Kidney tubule cell (primary cell): ENCODE results near the gene SETD2.
"Not testable (repeated sequence)": the region's sequence is repeated elsewhere in the genome, so short reads cannot be mapped to it uniquely, and the experiment has no call there.

ENCODE experiments used
- DNase-seq: peaks from one replicate; pipeline ENCODE4 v3.0.0-alpha.2; 2018; ENCODE audit warnings: low spot score

SETD2 gene

DNA sequence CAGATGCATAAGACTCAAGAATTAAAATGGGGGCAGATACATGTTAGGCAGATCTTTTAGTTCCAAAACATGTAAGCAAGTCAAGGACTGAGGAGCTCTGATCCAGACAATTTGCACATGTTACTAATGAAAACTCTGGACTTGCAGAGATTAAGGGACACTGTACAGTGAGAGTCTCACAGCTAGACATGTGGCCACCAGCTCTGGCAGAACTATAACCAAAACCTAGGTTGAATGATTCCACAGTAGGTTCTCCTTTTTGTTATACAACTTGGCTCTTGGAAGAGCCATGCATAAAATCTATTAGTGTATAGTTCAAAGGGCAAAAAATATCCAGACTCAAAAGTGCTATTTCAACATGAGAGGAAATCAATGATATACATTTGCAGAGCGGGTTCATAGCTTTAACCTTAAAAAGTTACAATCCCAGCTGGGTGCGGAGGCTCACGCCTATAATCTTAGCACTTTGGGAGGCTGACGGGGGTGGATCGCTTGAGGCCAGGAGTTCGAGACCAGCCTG, 61.8 kb downstream of the SETD2 start:
- DNase-seq = no peak

- DNase-seq = no peak
Measured at GRCh38 chr3:47098910-47099309, 65.0 kb downstream of the SETD2 start.

GRCh38 chr3:47097864-47098263, 66.0 kb downstream of the SETD2 start:
- DNase-seq = no peak

DNA sequence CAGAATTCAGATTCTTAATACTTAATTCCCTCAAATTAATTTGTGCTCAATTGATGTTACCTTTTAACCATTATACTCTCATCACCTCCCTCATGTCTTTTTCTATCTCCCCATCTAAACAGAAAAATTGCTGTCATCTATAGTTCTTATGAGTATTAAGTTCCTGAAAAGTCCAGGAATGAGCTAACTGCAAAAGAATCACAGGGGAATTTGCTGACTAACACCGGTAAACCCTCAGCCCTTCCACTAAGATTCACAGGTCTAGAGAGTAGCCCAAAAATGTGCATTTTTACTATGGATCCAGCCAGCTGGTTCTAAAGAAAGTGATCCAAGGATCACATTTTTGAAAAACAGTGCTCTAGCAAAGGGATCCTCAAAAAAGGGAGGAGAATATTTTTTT, 67.0 kb downstream of the SETD2 start:
- DNase-seq = peak; percentile 74

DNA sequence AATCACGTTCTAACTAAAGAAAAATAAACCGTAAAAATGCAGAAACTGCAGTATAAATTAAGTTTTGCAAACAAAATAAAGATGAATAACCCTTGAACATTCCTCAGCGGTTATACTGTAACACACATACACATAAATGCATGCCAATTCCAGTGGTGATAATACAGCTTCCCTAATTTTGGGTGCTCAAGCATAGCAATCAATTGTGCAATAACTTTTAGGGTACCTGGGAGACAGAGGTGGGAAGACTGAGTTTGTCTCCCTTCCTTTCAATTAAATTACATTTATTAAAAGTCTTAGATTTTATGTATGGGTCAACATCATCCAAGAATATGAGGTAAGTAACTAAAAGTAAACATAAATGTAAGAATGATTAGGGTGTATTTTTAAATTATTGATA, 71.8 kb downstream of the SETD2 start:
- no peak for DNase-seq

GRCh38 chr3:47089630-47090029, 74.3 kb downstream of the SETD2 start:
- DNase-seq = no peak

DNA sequence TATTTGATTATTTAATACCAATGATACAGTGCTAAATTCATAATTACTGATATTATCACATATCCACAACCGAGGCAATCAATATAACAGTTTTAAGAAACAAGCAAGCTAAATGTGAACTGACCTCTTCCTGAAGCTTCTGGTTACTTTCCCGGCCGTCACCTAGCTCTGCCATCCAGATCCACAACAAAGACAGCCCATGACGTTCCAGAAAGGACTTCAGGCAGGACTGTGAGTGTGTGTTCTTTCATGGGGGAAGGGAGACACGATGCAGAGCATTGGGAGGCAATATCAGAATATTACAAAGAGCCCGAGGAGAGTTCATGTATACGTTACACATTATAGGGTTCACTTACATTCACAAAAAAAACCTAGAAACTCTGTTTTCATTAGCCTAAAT, 77.8 kb downstream of the SETD2 start:
- DNase-seq = no peak

GRCh38 chr3:47083786-47084185, 80.1 kb downstream of the SETD2 start:
- no peak for DNase-seq

DNA sequence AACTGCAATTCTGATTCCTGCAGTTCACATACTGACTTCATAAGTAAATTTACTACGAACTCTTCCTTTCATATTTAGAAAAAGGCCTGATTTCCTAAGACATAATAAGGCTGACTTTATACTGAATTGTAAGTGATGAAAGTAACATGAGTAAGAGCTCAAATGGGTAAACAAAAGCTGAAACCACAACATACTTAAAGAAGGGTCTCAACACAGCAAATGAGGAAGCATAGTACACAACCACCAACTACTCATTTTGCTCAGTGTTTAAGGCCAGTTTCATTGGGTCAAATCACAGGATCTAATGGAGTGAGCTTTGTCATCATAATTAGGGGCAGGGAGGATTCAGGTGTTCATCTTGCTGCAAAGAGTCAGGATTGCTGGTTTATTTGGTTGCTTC, 81.4 kb downstream of the SETD2 start:
- no peak for DNase-seq

- no peak for DNase-seq
Measured at GRCh38 chr3:47079432-47079831, 84.5 kb downstream of the SETD2 start.

- DNase-seq = no peak
Measured at GRCh38 chr3:47073685-47074084, 90.2 kb downstream of the SETD2 start.

DNA sequence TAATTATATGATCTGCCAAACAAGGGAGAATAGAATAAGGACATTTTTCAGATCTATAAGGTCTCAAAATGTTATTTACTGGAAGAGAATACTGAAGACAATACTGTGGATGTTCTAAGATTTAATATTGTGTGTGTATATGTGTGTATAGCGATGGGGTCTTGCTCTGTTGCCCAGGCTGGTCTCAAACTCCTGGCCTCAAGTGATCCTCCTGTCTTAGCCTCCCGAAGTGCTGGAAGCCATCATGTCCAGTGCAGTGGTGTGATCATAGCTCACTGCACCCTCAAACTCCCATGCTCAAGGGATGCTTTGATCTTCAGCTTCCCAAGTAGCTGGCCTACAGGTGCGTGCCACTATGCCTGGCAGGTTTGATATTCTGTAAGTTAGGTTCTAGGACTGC, 93.1 kb downstream of the SETD2 start:
- DNase-seq = no peak

GRCh38 chr3:47066259-47066658, 97.7 kb downstream of the SETD2 start:
- not testable (repeated sequence) for DNase-seq

DNA sequence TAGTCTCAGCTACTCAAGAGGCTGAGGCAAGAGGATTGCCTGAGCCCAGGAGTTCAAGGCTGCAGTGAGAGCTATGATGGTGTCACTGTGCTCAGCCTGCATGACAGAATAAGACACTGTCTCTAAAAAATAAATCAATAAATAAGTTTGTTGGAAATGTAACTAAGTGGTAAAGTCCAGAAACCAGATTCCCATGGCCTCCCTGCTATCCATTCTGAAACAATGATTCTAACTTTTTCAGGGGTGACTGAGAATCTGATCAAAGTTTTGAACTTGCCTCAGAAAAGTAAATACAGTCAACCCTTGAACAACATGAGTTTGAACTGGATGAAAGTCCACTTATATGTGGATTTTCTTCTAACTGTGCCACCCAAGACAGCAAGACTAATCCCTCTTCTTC, 98.2 kb downstream of the SETD2 start:
- DNase-seq = no peak

- DNase-seq = no peak
Measured at GRCh38 chr3:47065058-47065457, 98.9 kb downstream of the SETD2 start.

DNA sequence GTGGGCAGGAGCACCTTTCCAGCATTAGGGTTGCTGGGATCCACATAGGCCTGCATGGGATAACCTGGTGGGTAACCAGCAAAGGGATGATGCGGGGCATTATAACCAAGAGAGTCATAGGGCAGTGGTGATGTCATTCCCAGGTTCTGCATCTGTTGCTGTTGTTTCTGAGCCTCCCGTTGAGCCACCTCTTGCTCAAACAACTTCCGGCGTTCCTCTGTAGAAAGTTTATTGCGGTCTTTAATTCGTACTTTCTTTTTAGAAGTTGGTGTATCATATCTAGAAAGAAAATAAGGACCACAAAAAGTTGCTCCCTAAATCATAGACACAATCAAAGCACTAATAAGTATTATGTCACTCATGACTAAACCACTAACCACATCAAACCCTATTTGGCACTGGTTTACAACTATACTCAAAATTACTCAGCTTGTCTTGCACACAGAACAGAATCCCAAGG, 106.7 kb downstream of the SETD2 start:
- DNase-seq = peak; percentile 33

- DNase-seq = no peak
Measured at GRCh38 chr3:47056705-47057104, 107.2 kb downstream of the SETD2 start.

- no peak for DNase-seq
Measured at GRCh38 chr3:47054412-47054811, 109.5 kb downstream of the SETD2 start.

GRCh38 chr3:47047673-47048072, 116.2 kb downstream of the SETD2 start:
- no peak for DNase-seq

- no peak for DNase-seq
Measured at GRCh38 chr3:47047069-47047468, 116.8 kb downstream of the SETD2 start.

DNA sequence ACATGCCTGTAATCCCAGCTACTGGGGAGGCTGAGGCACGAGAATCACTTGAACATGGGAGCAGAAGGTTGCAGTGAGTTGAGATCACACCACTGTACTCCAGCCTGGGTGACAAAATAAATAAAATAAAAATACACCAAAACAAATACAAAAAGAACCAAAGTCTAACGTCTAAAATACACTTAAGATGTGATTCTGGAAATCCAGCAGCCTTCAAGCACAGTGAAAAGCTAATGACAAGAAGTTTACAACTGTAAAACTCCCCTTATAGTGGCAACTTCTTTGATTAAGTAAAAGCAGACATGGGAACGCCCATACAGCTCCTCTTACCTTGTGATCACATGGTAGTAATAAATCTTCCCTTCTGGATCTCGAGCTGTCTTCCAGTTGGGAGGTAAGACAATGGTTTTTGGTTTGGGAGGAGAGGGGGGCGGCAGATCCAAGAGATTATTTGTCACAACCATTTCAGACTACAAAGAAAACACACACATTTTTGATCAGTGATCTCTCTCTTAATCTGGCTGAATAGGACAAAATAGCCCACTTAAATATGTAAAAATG, 121.6 kb downstream of the SETD2 start:
- no peak for DNase-seq

DNA sequence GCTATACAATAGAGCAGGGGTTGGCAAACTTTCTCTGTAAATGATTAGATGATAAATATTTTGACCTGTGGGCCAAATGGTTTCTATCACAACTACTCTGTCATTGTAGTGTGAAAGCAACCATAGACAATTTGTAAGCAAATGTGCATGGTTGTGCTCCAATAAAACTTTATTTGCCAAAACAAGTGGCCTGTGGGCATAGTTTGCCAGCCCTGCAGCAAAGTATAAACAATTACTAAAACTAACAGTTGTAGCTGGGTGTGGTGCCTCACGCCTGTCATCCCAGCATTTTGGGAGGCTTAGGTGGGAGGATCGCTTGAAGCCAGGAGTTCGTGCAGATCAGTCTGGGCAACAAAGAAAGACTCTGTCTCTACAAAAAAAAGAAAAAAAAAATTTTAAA, 122.8 kb downstream of the SETD2 start:
- no peak for DNase-seq

GRCh38 chr3:47037302-47037701, 126.6 kb downstream of the SETD2 start:
- not testable (repeated sequence) for DNase-seq

DNA sequence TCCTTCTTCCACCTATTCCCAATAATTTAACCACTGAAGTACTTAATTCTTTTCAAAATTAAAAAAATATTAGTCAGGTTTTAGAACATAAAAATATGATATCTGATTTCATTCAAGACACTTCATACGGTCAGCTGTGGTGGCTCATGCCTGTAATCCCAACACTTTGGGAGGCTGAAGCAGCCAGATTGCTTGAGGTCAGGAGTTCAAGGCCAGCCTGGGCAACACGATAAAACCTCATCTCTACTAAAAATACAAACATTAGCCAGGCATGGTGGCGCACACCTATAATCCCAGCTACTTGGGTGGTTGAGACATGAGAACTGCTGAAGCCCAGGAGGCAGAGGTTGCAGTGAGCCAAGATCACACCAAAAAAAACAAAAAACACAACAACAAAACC, 127.8 kb downstream of the SETD2 start:
- DNase-seq = no peak

DNA sequence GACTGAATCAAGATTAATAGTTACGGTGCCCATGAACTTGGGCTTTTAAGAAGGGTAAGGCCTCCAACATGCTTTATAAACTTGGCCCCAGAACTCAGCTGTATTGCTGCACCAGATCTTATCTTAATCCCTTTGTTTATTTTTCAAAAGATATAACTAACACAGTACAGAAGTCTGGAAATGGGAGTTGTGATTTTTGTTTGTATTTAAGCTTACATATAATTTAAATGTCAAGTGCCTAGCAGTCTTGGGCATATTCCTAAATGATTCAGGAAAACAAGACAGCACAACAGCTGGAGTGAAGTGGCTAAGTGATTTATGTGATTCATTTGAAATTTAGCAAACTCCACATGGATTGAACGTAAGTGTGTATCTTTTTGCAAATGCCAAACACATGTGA, 128.3 kb downstream of the SETD2 start:
- DNase-seq = no peak
